AG08395 (cell line): ENCODE data around the gene RSRC1.
"Not testable (repeated sequence)": the region's sequence is repeated elsewhere in the genome, so short reads cannot be mapped to it uniquely, and the experiment has no call there.

ENCODE experiments used
- DNase-seq: peaks from one replicate; pipeline ENCODE4 v3.0.0; 2012; ENCODE audit warnings: mixed read lengths, low spot score

The RSRC1 gene

GRCh38 chr3:158109804-158110657 lies at the start of gene RSRC1:
RSRC1 (plus strand) TSS chr3:158110089; CDS start chr3:158122105, 12,016 bp downstream.
- DNase-seq = peak; percentile 81

DNA sequence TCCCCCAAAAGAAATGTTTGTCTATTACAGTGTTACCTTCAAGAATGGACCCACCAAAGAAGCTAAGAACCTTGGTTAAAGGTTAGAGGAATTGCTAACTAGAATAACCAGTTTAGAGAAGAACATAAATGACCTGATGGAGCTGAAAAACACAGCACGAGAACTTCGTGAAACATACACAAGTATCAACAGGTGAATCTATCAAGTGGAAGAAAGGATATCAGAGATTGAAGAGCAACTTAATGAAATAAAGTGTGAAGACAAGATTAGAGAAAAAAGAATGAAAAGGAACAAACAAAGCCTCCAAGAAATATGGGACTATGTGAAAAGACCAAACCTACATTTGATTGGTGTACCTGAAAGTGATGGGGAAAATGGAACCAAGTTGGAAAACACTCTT lies 44.3 kb upstream of the RSRC1 start:
- DNase-seq = not testable (repeated sequence)

DNA sequence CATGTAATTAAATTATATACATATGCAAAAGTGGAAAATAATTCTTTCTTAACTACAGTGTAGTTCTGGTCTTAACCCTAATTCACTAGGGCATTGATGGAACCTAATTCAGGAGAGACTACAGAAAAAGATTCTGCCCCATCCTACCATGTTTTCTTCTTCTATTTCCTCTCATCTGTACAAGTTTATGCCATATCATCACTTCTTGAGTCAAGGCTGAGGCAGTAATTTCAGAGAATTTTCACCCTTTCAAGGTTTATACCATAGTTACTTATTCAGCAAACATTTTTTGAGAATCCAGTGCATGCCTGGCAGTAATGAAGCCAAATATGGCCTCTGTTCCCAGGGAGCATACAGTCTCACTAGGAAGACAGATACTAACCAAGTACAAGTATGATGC lies 37.1 kb upstream of the RSRC1 start:
- no peak for DNase-seq

DNA sequence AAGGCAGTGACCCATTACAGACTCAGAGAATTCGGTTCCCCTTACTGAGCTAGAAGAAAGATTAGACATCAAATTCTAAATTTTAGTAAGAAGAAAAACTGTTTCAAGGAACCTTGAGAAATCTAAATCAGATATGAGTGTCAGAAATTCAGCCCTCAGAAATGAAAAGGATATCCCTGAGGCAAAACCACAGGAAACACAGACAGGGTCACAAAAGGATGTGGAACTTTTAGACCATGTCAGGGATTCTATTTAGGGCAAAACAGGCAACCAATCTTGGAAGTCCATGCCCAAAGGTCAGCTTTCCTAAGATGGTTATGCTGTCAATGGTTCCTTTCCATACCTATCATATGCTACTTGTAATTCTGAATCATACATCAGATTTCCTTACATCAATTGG lies 35.3 kb upstream of the RSRC1 start:
- DNase-seq = no peak

- DNase-seq = no peak
These were observed 30.3 kb upstream of the RSRC1 start for GRCh38 chr3:158079599-158079998.

DNA sequence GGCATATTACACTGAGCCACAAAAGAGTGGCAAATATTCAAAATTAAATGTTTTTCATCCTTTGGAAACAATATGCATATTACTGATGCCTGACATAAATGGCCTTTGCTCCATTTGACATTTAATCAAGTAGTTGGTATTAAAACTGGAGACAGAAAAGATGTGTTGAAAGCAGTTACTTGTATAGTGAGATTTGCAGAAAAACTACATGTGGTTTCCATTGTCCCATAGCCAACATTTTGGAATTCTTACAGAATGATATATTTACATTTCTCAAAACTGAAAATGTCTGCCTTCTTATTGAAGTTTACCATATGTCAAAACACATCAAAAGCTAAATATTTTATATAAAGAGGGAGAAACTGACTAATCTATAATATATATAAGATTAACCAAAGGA lies 25.2 kb upstream of the RSRC1 start:
- no peak for DNase-seq

DNA sequence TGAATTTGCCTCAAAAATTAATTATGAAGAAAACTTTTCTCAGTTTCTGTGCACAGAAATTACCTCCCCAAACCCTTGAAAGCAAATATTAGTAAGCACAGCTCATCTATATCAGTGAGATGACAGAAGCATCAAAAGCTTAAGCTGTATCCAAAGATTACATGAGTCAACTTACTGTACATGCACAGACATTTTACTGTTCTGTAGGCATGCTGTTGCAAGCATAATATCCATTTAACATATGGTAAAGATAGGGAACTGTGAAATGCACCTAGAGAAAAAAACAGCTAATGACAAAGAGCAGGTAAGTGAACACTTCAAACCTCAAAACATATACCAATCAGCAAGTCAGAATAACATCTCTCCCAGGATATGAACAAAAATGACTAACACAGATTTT lies 24.5 kb upstream of the RSRC1 start:
- DNase-seq = no peak

DNA sequence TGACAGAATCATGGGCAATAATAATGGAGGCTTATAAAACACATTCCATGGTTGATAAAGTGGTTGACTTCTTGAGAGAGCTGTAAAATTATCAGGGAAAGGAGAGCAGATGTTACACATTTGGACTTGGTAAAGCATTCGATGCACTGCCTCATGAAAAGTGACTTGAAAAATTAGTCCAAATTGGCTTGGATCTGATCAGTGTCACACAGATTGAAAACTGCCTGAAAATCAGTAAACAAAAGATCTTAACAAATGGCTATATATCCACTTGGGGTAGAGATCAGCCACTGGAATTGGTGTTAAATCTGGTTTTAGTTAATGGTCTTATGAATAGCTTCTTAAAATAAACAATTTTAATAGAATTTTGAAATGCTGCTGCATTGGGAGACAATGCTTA lies 24.0 kb upstream of the RSRC1 start:
- no peak for DNase-seq

DNA sequence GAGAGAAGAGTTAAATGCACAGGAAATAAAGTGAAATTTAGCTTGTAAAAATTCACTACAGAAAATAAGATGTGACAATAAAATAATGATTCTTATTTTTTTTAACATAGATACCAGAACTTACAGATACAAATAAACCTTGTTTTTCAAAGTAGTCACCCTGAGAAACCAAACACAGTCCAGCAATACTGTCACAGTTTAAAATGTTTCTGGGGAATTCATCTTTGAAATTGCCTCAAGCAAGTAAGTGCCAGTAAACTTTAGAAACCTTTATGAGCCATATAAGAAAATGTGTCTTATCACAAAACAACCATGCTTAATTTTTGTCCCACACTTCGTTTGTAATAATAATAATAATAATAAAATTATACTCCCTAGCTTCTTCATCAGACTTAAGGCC lies 23.5 kb upstream of the RSRC1 start:
- DNase-seq = no peak

GRCh38 chr3:158086776-158087175 lies 23.1 kb upstream of the RSRC1 start:
- DNase-seq = no peak

DNA sequence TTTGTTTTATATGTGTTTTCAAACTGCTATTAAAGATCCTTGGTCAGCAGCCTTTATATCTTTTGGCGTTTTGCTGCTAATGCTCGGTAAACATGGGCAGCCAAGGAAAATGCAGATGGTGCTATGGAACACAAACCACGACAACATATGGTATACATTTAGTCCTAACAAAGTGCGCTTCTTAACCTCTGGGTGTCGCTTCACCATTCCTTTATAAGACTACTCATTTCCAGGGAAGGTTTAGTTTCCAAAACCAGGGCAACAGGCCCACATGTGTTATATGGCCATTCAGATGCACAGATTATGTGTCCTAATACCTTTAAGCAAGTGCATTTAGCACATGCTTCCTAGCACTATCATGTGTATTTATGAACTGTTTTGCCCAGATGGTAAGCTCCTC lies 18.4 kb upstream of the RSRC1 start:
- DNase-seq = no peak

GRCh38 chr3:158093526-158093925 lies 16.4 kb upstream of the RSRC1 start:
- DNase-seq = no peak

- DNase-seq = no peak
These were observed 15.4 kb upstream of the RSRC1 start for GRCh38 chr3:158094235-158095110.

DNA sequence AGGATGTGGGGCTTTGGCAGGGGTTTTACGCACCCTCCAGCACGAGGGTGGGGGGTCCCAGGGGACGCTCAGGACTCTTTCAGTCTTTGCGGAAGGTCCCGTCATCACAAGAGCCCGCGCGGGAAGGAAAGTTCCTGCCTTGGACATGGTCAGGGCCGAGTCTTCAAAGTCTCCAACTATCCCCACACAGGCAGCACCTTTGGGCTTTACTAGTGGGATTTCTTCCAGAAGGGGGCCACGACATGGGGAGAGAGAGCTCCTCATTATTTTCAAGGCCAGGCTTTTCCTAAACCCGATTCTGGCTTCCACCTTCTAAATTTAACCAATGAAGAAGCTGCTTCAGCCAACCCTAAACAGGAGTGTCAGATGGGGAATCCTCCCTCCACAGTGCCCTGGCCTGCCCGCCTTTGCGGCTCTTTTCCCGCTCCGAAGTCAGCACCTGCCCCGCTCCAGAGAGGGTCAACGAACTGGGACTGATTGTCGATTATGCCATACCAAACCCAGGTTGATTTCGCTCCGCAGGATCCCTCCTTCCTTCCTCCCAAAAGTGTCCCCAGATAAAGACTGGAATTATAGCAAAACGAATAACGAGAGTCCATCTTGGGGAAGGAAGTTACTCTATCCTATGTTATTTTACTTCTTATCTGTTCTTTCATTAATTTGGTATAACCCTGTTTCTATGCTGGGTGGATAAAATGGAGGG lies 14.6 kb upstream of the RSRC1 start:
- no peak for DNase-seq

- DNase-seq = no peak
These were observed 13.8 kb upstream of the RSRC1 start for GRCh38 chr3:158095814-158096704.

GRCh38 chr3:158097081-158097592 lies 12.8 kb upstream of the RSRC1 start:
- no peak for DNase-seq

- DNase-seq = no peak
These were observed 12.1 kb upstream of the RSRC1 start for GRCh38 chr3:158097593-158098308.

DNA sequence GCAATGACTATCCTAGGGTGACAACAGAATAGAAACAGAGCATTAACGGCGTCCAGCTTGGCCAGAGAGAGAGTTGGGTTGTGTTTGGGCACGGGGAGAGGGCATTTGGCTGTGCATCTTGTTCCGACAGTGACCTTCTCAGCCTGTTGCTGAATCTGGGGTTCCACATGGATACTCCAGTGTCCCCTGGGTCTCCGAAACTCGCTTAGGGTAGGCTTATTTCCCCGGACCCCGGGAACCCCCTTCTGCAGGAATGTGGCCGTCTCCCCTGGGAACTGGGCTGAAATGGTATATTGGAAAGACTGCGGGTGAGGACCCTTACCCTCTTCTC lies 11.6 kb upstream of the RSRC1 start:
- no peak for DNase-seq

DNA sequence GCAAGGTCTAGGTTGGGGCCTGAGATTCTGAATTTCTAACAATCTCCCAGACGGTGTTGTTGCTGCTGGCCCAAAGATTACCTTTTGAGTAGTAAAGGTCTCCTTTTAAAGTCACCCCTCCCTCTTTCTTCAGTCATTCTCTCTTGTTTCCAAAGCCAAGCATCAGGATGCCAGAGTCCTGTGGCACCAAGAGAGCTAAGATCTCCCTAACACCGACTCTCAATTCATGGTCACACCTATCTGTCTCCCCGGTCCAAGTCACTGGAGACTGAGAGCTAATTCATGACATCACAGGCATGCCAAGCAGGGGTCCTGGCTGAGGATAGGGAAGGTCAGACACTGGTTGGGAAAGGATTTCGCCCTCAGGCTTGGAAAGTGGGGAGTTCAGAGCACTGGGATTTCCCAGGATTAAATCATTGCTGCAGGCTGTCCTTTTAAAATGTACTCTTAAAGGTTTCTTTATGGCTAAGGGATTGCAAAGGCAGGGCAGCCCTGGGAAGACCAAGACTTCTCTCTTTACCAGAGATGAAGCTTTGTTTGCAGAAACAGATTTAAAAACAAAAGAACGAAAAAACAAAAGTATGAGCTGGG lies 11.0 kb upstream of the RSRC1 start:
- no peak for DNase-seq

- DNase-seq = no peak
These were observed 9.2 kb upstream of the RSRC1 start for GRCh38 chr3:158100681-158101080.
